ENCODE measurements around the gene PLEKHM3. TPM values are rescaled to one million over a fixed set of nuclear protein-coding genes. Genes with fewer than 3 reads are reported as not detected.

PLEKHM3 gene
- total and polyA plus RNA-seq, 2 of the 13 experiments (the other 11 are each of a cell fraction or from before 2014, with no cell fraction given): 4.5 to 4.7 TPM

- TF ChIP-seq HNF4A (CRISPR knock-in tag; IDR thresholded peaks at IDR 0.05): peak; percentile 65
- 0 out of 2 replicates have a peak, but pooled peaks have one; percentile 30 for TF ChIP-seq ZSCAN31 (CRISPR knock-in tag; IDR thresholded peaks at IDR 0.05; ENCODE audit: low read depth)
- TF ChIP-seq SIX4 (CRISPR knock-in tag; IDR thresholded peaks at IDR 0.05): no peak
- TF ChIP-seq RORA (CRISPR knock-in tag; IDR thresholded peaks at IDR 0.05): no peak
- TF ChIP-seq ZFP90 (CRISPR knock-in tag; IDR thresholded peaks at IDR 0.05; ENCODE audit: borderline replicate concordance): 0 out of 2 replicates have a peak, but pooled peaks have one; percentile 64
- TF ChIP-seq TMF1 (CRISPR knock-in tag; IDR thresholded peaks at IDR 0.05; ENCODE audit: low read depth): no peak
- peak; percentile 29; the same call in 1 of the 2 replicates for TF ChIP-seq PATZ1 (CRISPR knock-in tag; IDR thresholded peaks at IDR 0.05)
- no peak for TF ChIP-seq GATAD1 (CRISPR knock-in tag; IDR thresholded peaks at IDR 0.05)
- TF ChIP-seq HNRNPH1 (optimal IDR thresholded peaks at IDR 0.05; ENCODE audit: low read depth, low read length): no peak
- no peak for TF ChIP-seq ZNF367 (CRISPR knock-in tag; IDR thresholded peaks at IDR 0.05; ENCODE audit: borderline replicate concordance)
- no peak for TF ChIP-seq FOXA3 (CRISPR knock-in tag; IDR thresholded peaks at IDR 0.05)
- no peak for TF ChIP-seq HMGXB3 (CRISPR knock-in tag; IDR thresholded peaks at IDR 0.05; ENCODE audit: borderline replicate concordance)
- TF ChIP-seq KAT2B (IDR thresholded peaks at IDR 0.05; ENCODE audit: borderline replicate concordance, low read depth, low read length): no peak
- TF ChIP-seq BHLHE40 (IDR thresholded peaks at IDR 0.05; ENCODE audit: low read length): no peak
- TF ChIP-seq RFXAP (CRISPR knock-in tag; IDR thresholded peaks at IDR 0.05; ENCODE audit: borderline replicate concordance): no peak
- 0 out of 2 replicates have a peak, but pooled peaks have one; percentile 31 for TF ChIP-seq ZNF878 (CRISPR knock-in tag; IDR thresholded peaks at IDR 0.05)
- TF ChIP-seq ARNTL (CRISPR knock-in tag; IDR thresholded peaks at IDR 0.05): no peak
- no peak for TF ChIP-seq ZNF275 (CRISPR knock-in tag; IDR thresholded peaks at IDR 0.05; ENCODE audit: borderline replicate concordance)
- no peak for TF ChIP-seq ZNF792 (CRISPR knock-in tag; IDR thresholded peaks at IDR 0.05)
- no peak for TF ChIP-seq GABPA (IDR thresholded peaks at IDR 0.05; ENCODE audit: low read depth, low read length)
- no peak for TF ChIP-seq GABPA (CRISPR knock-in tag; IDR thresholded peaks at IDR 0.05; ENCODE audit: low read depth)
- TF ChIP-seq ZNF598 (CRISPR knock-in tag; IDR thresholded peaks at IDR 0.05; ENCODE audit: borderline replicate concordance): 0 out of 2 replicates have a peak, but pooled peaks have one; percentile 2
- no peak for TF ChIP-seq ZNF3 (CRISPR knock-in tag; IDR thresholded peaks at IDR 0.05)
- 0 out of 2 replicates have a peak, but pooled peaks have one; percentile 66 for TF ChIP-seq GZF1 (CRISPR knock-in tag; IDR thresholded peaks at IDR 0.05)
- no peak for TF ChIP-seq ATAD3A (CRISPR knock-in tag; IDR thresholded peaks at IDR 0.05)
Observed at GRCh38 chr2:207812058-207812725, 213.1 kb downstream of the PLEKHM3 start (continued).

All from HepG2 (cell line).